Measurements from ENCODE around the gene BUD31.

GRCh38 chr7:99366646-99367045 lies 42.1 kb upstream of the BUD31 start:
- TF ChIP-seq POLR2A (IDR thresholded peaks at IDR 0.05) (no peak), CTCF (IDR thresholded peaks at IDR 0.05) (no peak), EP300 (IDR thresholded peaks at IDR 0.05) (no peak), POLR2AphosphoS5 (IDR thresholded peaks at IDR 0.05) (no peak)
